ENCODE measurements around the gene ZFHX3. TPM values are rescaled to one million over a fixed set of nuclear protein-coding genes. Genes with fewer than 3 reads are reported as not detected.

ZFHX3 gene
- total RNA-seq, 1 donor from 2014 or later: 3.6 TPM

DNA sequence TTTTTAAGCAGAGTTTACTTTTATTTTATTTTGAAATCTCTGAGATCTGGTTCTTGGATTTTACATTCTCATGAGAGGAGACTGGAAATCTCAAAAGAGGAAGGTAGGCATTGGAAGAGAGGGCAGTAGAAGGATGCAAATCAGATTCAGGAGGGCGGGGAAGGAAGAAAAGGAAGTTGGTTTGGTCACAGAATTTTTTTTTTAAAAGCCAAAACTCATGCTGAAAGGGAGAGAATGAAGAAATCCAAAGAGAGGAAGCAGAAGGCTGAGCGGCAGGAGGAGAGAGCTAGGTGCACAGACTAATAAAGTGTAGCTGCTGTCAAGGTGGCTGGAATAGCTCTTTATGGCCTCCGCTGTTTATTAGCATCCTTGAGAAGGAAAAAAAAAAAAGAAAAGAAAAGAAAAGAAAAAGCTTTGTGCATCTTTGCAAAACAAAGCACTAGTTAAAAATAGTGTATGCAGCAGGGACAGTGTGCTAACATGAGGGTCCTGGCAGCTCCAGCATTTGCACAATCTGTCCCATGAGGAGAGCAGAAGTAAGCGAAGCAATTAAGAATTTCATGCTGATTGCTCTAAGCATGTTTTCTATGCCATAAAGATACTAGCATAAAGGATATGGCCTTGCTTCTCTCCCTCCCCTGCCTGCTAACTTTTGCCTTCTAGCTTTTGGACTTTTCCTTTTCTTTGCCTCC, 194.2 kb downstream of the ZFHX3 start:
- no peak for DNase-seq (ENCODE audit: low read depth)

DNA sequence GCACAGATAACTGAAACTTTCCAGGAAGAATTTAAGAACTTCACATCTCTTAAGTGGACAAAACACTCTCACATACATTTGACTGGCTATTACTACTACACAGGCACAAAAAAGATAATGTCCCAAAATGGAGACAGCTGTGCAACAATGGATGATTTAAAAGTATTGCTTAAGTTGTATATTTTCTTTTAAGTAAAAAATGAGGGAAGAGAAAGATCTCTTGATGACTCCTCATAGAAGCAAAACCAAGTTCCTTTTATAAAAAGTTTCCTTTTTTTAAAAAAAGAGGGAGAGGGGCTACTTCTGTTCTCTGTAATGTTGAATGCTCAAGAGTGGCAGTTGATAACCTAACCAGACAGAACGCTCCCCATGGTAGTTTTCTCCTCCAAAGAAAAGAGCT, 195.5 kb downstream of the ZFHX3 start:
- no peak for DNase-seq (ENCODE audit: low read depth)

DNA sequence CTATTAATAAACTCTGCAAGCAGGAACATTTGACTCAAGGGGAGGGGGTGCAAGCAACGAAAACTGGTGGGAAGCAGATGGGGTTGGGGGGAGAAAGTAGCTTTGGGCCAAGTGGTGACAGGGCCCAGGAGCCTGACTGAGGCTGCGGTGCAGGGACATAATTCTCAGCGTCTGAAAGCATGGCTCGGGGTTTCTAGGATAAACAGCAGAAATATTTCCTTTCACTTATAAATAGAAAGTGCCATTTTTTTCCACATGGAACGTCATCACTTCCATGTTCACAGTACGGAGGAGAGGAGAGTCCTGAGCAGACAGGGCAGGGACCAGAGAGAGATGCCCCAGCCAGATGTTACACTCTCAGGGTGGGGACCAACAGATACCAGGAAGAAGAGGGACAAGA, 197.1 kb downstream of the ZFHX3 start:
- peak; percentile 39 for DNase-seq (ENCODE audit: low read depth)

DNA sequence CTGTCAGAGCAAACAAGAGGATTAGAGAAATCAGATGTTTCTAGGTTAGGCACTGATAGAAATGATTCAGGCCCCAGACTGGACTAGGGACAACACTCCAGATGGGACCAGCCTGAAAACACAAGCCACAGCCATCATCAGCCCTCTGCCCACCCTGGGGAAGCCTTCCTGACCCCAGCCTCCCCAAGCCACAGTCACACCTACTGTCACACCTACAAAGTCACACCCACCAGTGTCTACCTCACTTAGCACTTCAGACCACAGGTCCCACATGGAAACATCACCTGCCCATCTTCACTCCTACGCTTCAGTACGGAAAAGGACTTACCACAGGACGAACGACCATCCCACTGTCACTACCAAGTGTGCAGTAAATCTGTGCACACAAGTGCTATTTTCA, 197.9 kb downstream of the ZFHX3 start:
- DNase-seq (ENCODE audit: low read depth): no peak

DNA sequence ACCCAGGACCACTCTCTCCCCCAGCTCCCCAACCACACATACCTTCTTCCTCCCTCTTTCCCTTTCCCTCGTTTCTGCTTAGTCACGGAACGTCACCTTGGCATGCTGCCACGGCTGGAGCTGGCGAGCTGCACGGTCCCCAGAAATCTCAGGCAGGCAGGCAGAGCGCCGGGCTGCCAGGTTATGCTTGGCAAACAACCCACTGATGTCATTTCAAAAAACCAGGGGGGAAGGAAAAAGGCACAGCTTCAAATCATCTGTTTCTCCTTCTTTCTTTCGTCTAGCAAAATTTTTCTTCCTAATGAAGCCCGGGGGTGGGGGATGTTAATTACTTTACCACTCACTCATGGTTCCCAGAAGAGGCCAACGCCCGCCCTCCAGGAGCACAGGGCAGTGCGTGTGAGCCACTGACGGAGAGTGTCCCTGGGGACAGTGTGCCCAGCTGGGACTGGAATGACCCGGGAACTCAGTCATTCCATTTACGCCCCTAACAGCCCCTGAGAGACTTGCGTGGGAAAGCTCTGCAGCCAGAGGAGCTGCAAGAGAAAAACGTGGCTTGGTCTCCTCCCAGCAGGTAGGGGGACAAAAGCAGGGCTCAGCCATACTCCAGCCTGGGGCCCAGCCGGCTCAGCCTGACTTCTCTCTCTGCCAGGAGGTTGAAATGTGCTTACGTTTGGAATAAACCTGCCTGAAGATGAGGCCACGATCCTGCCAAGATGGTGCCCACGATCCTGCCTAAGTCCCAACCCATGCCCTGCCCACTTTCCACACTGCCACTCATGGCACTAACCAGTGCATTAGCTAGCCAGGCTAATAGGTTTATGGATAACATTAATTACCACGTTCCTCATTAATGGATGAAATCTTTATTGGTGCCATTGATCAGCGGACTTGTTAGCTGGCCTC, 198.9 kb downstream of the ZFHX3 start:
- DNase-seq (ENCODE audit: low read depth): peak; percentile 92

DNA sequence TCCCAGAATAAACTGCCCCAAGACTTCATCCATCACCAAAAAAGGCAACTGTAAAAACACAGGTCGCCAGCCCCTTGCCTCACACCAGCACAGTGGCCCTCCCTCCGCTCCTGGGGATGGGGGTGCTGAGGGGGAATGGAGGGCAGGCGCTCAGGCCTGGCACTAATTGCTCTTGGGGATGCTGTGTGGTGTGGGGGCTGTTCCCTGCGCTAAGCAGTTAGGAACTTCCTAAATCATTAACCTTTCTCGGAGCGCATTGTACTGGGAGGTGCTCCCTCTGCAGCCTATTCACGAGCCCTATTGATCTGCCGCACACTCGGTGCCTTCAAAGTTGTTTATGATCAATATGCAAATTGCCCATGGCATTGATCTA, 199.9 kb downstream of the ZFHX3 start:
- DNase-seq (ENCODE audit: low read depth): no peak

DNA sequence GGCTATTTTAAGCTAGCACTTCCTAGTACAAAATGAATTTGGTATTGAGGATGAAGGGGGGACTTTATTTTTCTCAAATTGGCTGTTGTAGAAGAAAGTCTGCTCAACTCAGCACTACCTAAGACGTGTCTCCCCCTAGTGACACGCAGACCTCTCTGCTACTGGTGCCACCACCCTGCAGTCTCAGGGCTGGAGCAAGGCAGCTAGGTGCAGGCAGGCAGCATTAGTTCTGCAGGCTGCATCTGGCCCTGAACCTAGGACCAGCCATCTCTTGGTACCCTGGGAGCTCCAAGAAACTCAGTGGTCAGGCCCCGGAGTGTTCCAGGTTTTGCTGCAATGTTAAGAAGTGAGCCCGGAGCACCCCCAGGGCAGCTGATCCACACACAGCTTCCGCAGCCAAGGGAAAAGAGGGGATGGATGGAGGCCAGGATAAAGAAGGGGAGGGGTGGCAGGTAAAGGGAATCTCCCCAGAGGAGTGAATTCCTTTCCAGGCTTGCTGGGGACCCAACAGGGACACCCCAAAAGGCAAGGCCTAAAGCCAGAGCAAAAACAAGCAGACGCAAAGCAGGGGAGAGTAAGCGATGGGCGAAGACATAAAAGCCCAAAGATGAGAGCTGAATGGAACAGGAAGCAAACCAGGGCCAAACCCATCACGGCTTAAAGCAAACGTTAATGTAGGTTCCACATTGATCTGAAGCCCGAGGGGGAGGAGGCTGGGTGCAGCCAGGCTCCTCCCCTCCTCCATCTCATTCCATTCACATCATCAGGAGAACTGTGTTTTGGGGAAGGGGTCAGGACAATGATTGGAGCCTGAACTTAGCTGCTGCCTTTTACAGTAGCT, 200.5 kb downstream of the ZFHX3 start:
- no peak for DNase-seq (ENCODE audit: low read depth)

DNA sequence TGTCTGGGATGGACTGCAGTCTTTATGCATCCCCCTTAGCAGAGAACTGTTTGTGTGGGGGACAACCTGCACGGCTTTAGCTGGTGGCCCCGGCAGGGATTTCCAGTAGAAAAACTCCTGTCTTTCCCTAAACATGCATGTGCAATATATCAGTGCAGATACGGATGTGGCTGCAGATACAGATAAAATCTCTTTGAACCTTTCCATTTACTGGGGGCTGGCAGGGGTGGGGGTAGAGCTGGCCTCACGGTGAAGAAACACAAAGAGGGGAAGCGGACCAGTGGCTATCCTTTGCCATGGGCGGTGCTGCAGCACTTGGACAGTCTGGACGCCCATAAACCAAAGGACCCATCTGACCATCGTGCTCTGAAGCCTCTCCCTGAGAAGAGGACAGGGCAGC, 201.3 kb downstream of the ZFHX3 start:
- no peak for DNase-seq (ENCODE audit: low read depth)

DNA sequence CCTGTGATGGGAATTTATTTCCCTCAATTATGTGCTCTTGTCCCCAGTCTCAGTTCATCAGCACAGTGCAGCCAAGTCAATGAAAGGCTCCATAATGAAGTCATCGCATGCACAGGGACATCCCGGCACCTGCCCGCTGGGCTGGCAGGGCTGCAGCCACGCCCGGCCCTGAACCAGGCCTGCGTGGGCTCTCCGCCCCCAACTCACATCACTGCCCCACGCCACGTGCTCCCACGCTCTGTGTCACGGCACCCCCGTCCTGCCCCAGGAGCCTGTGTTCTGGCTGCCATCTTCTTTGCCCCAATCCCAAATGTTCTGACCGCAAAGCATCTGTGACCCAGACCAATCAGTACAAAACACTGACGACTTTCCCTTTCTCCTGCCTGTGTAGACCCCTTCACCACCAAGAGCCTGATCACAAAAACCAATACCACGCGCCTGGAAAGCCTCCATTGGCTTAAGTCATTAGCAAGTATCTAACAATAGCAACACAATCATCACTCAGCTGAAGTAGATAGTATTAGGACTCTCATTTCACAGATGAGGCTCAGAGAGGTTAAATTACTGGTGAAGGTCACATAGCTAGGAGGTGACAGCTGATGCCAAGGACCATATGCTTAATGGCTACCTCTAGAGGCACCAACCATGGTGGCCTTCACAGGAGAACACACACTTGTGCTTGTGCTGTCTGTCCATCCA, 202.5 kb downstream of the ZFHX3 start:
- DNase-seq (ENCODE audit: low read depth): peak; percentile 84

DNA sequence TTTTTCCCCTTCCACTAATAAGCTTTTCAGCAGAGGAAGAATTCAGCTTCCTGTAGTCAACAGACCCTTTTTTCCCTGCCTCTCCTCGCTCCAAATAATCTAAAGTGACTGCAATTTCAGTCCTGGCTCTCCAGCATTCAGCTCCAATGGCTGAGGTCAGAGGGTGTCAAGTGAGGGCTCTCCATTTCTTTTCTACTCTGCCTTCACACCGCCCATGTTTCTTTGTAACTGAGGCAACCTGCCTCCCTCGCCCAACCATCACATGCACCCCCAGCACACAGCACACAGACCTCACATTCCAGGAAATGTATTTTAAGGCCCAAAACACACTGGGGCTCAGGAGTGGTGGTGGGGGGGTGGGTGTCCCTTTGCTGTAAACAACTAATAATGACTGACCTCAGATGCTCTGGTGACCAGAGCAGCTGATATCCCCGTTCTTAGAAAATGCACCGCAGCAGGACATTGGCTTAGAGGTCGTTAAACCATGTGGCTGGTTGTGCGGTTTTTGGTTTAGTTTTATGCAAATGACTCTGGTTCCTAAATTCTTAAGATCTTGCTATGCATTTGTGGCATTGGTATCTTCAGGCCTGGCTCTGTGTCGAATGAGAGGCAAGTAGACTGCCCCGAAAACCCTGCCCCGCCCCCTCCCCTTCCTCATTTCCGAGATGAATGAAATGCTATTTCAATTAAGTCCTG, 203.6 kb downstream of the ZFHX3 start:
- DNase-seq (ENCODE audit: low read depth): peak; percentile 41

DNA sequence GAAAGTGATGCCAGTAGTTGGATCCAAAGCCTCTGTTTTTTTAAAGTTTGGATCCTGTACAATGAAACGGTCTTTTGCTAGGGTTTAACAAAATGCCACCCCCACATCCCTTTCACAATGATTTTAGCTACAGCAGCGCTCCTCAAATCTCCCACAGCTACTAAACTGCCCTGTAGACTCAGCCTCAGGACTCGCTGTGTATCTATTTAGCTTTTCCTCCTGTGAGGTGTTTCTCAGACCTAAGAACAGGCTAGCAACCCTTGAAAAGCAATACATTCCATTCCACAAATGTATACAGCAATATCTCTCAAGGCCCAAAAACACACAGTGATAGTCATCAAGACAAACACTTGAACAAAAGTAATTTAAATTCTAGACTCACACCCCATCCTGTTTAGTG, 206.4 kb downstream of the ZFHX3 start:
- DNase-seq (ENCODE audit: low read depth): no peak

DNA sequence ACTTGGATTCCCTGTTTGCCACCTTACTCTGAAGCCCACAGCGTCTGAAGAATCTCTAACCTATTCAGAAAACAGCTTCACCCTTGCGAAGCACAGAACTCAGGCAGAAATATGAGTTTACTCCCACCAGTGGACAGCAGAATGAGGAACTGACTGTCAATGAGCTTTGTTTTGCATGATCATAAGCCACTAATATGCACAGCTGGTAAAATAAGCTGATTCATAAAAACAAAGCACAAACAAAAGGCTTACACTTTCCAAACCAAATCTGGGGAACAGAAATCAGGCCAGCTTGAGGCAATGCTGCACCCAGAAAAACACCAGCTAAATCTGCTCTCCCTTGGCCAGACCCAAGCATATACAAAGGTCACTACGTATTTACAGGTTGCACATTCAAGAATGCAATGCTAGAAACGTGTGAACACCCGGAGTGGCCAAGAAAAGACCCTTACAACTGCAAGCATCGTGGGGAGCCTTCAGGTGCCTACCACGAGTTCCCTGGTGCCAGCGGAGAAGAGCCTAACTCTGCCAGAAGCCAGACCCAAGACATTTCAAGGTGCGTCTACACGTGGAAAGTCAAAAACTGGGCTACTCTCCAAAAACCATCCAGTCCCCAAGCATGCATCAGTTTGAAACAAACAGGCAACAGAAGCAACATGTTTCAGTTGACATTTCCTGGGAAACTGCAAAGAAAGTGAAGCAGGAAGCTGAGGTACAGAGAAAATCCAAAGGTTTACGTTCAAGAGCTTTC, 207.1 kb downstream of the ZFHX3 start:
- DNase-seq (ENCODE audit: low read depth): peak; percentile 58

DNA sequence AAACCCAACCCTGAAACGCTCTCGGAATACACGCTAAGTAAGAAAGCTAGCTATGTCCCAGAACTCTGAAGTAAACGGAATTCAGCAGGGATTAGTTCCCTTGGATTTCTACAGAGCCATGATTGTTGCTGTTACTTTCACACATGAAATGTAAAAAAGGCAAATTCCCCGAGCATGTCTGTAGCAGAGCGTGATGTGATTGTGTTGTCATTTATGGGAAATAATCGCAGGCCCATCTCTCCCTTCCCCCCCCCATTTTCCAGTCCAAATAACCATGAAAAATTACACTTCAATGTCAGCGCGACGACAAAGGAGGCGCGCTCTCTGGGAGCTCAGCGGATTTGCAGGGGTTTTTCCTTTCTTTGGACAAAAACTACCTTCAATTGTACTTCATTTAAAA, 209.0 kb downstream of the ZFHX3 start:
- DNase-seq (ENCODE audit: low read depth): no peak

DNA sequence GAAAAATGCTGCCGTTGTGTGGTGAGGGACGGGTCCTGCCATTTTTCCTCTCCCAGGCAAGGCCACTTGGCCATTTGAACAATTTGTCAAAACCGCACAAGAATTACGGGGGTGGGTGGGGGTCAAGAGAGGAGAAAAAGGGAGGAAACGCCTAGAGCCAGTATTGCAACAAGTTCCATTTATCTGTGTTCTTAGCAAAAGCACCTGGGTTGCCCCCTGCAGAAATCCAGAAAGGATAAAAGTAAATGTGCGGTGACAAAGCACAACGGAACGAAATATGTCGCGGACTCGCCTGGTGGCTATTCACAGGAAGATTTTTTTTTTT, 209.4 kb downstream of the ZFHX3 start:
- DNase-seq (ENCODE audit: low read depth): no peak

DNA sequence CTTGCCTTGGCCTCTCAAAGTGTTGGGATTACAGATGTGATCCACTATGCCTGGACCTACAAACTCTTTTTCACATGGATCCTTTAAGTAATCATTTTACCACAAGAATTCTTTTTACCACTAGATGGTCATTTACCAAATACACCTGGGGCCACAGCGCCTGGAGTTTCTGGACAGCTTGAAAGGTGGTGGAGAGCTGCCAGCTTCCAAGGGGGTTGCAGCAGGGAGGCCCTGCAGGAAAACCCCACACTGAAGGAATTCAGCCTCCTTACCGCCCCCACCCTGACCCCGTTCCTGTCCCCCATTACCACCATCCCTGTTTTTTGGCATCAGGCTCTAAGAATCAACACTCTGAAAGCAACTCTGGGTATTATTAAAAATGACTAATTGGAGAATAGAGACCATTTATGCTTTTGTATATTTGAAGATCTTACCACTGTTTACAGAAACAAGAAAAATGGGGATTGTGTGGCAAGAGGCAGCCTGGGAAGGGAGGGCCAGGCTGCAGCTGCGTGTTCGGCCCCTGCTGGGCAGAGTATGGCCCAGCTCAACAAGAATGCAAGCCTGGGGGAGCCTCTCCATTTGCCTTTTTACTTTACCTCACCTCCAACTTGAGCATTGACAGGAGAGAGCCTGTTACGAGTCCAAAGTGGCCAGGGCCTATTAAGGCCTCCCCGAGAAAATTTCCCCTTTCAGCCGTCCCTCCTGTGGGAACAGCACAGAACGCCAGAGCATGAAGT, 209.9 kb downstream of the ZFHX3 start:
- no peak for DNase-seq (ENCODE audit: low read depth)

DNA sequence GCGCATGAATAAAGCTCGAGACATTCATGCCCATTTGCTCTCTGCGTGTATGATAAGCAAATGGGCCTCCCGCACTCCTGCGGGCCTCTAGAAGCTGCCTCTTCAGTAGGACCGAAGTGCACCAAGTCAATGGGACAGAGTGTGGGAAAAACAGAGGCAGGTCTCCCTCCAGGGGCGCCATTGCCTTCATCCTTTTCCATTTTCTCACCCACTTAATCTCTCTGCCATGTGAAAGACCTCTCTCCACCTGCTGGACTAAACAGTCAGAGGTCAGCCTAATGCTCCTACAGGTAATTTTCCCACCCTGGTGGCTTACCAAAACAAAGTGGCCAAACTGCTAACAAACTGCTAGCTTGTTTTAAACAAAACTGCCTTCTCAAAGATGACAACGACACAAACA, 210.9 kb downstream of the ZFHX3 start:
- DNase-seq (ENCODE audit: low read depth): no peak

DNA sequence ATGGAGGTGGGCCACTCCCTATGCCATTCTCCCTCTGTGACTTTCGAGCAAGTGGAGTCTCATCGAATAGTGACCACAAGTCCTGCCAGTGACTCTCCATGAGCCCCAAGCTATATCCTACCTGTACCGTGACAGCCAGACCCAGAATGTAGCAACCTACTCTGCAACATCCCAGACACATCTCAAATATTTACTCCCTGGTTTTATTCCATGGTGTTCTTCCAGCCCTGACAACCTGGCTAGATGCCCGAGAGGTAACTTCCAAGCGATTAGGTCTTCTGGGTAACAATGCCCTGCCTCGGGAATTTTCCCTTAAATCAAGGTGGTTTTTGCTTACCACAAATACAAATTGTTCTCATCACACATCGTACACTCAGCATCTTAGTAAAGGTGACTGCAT, 211.7 kb downstream of the ZFHX3 start:
- no peak for DNase-seq (ENCODE audit: low read depth)

DNA sequence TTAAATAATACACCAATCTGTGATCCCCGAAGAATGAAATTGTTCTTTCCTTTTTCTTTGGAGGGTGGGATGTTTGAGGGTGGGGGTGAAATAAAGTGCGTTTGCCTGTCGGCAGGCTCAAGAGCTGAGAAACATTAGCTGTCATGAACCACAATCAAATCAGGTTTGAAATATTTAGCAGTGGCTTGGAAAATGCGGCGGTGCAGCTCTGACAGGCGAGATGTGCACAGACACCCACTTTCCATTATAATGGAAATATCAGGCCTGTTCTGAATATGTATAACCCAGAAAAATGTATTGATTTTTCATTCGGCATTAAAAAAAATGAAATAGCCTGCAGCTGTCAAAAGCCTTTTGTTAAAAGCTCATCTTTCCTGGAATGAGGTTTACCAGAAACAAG, 212.8 kb downstream of the ZFHX3 start:
- DNase-seq (ENCODE audit: low read depth): no peak

DNA sequence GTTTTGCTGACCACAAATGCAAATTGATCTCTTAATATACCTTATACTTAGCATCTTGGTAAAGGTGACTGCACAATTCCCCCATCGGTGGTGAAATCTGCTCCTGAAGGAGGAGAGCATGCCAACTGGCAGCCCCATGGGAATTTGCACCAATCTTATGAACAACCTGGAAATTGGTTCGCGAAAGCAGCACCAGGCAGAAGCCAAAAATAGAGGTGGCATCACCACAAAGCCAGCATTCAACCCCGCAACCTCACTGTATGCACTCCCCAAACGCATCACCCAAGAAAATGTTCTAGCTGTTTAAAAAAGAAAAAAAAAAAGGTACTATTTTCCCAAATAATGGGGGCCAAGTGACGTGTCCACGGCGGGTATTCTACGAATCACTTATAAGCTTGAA, 213.4 kb downstream of the ZFHX3 start:
- DNase-seq (ENCODE audit: low read depth): no peak

All from myocyte (in vitro differentiated cells).